Activated B cell treated with CpG ODN at 0.5 μM for 24 hours (primary cell): Measurements from ENCODE around the gene NYNRIN. TPM values are rescaled to one million over a fixed set of nuclear protein-coding genes. Genes with fewer than 3 reads are reported as not detected.

Experiments used
- ATAC-seq: fragments of 200-7000 bp; cut with Tn5 transposase; one replicate; pipeline ENCODE4 v1.10.0; 2021; ENCODE audit warnings: low read depth, mild to moderate bottlenecking, moderate library complexity
- CTCF ChIA-PET: fragments of 350-600 bp; sonication (Branson Sonifier 250); formaldehyde crosslinking; loops from one replicate; lab custom pipeline; 2021; ENCODE audit warnings: antibody characterized with exemption; lab: Charles Lee
- POLR2A ChIA-PET: fragments of 350-600 bp; sonication (Branson Sonifier 250); formaldehyde crosslinking; loops from one replicate; lab custom pipeline; 2021; ENCODE audit warnings: antibody characterized with exemption; lab: Charles Lee
- DNase-seq: peaks from one replicate; pipeline ENCODE4 v3.0.0; 2022
- H3K27ac Mint-ChIP-seq: one replicate; pipeline ENCODE4 v1.8.0; 2020; ENCODE audit warnings: mixed read lengths
- H3K27me3 Mint-ChIP-seq: one replicate; pipeline ENCODE4 v1.8.0; 2021; ENCODE audit warnings: mixed read lengths
- H3K36me3 Mint-ChIP-seq: one replicate; pipeline ENCODE4 v1.8.0; 2021; ENCODE audit warnings: low read depth, mixed read lengths
- H3K4me1 Mint-ChIP-seq: one replicate; pipeline ENCODE4 v1.8.0; 2021; ENCODE audit warnings: mixed read lengths
- H3K4me3 Mint-ChIP-seq: one replicate; pipeline ENCODE4 v1.8.0; 2020; ENCODE audit warnings: mild to moderate bottlenecking, mixed read lengths
- H3K9me3 Mint-ChIP-seq: one replicate; pipeline ENCODE4 v1.8.0; 2020; ENCODE audit warnings: mixed read lengths
- intact Hi-C: fragments of 100-400 bp; cut with micrococcal nuclease; formaldehyde crosslinking; loops from one replicate; pipeline ENCODE4 v1.15.1; 2024
- total RNA-seq: library from RNA; stranded (reverse); gene quantifications from 2 replicates; pipeline ENCODE4 v1.2.3, GENCODE V29; 2022
- TF ChIP-seq, protein P1 (sequence below): fragments of 200-600 bp; IDR thresholded peaks from one replicate; pipeline ENCODE4 v1.8.0; 2022; ENCODE audit warnings: antibody characterized with exemption, mild to moderate bottlenecking

Gene NYNRIN
- total RNA-seq, 1 donor from 2014 or later = 0.04 TPM

DNA sequence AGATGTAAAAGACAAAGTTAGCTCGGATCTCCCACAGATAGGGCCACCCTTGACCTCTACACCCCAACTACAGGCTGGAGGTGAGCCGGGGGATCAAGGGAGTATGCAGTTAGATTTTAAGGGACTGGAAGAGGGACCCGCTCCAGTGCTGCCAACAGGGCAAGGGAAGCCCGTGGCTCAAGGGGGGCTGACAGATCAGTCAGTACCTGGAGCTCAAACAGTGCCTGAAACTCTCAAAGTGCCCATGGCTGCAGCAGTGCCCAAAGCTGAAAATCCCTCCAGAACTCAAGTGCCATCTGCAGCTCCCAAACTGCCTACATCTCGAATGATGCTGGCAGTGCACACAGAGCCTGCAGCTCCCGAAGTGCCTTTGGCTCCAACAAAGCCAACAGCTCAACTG, 10.4 kb downstream of the NYNRIN start:
- Mint-ChIP-seq H3K27ac (no peak overlapping the region), H3K36me3 (no peaks in the 10 kb centered on the region), H3K4me1 (no peaks in the 10 kb centered on the region), H3K9me3 (no peaks in the 10 kb centered on the region), H3K4me3 (no peak overlapping the region), H3K27me3 (peaks cover 10% of the 10 kb centered on the region)
- intact Hi-C loops = no loop called here
- CTCF ChIA-PET = interaction anchor here (0.9 to 2.0 kb wide), 9 partner anchors 10 to 76 kb away, joined by 3 to 5 read pairs (median 3); partner anchors contain the start of gene RIPK3
- DNase-seq (no peak), ATAC-seq (no peak)
- POLR2A ChIA-PET = interaction anchor here (0.5 to 1.0 kb wide), 3 partner anchors 21 to 41 kb away, joined by 3 to 5 read pairs (median 5); partner anchors contain the start of genes CBLN3 and KHNYN
- TF ChIP-seq, protein P1, sequence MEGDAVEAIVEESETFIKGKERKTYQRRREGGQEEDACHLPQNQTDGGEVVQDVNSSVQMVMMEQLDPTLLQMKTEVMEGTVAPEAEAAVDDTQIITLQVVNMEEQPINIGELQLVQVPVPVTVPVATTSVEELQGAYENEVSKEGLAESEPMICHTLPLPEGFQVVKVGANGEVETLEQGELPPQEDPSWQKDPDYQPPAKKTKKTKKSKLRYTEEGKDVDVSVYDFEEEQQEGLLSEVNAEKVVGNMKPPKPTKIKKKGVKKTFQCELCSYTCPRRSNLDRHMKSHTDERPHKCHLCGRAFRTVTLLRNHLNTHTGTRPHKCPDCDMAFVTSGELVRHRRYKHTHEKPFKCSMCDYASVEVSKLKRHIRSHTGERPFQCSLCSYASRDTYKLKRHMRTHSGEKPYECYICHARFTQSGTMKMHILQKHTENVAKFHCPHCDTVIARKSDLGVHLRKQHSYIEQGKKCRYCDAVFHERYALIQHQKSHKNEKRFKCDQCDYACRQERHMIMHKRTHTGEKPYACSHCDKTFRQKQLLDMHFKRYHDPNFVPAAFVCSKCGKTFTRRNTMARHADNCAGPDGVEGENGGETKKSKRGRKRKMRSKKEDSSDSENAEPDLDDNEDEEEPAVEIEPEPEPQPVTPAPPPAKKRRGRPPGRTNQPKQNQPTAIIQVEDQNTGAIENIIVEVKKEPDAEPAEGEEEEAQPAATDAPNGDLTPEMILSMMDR = no peak

DNA sequence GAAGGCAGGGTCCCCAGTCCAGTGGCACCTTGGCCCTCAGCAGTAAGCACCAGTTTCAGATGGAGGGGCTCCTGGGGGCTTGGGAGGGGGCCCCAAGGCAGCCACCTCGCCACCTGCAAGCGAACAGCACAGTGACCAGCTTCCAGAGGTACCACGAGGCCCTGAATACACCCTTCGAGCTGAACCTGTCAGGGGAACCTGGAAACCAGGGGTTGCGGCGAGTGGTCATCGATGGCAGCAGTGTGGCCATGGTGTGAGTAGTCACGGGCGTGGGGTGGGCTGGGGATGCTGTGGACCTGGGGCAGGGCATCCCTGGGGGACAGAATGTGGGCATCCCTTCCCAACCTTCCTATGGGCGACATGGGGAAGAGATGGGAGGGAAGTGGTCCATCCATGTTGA, 11.2 kb downstream of the NYNRIN start:
- Mint-ChIP-seq H3K9me3 (no peaks in the 10 kb centered on the region), H3K4me1 (no peaks in the 10 kb centered on the region), H3K36me3 (no peaks in the 10 kb centered on the region), H3K27me3 (peaks cover 13% of the 10 kb centered on the region), H3K4me3 (no peak overlapping the region), H3K27ac (no peak overlapping the region)
- CTCF ChIA-PET = interaction anchor here (0.9 to 2.0 kb wide), 6 partner anchors 9 to 74 kb away, joined by 3 to 5 read pairs (median 4); no protein-coding TSS in a partner anchor
- ATAC-seq = no peak
- POLR2A ChIA-PET = interaction anchor here (1.0 kb wide), 1 partner anchor 43 kb away, joined by 3 read pairs; no protein-coding TSS in a partner anchor
- TF ChIP-seq, protein P1 = no peak
- intact Hi-C loops = no loop called here
- DNase-seq = no peak

DNA sequence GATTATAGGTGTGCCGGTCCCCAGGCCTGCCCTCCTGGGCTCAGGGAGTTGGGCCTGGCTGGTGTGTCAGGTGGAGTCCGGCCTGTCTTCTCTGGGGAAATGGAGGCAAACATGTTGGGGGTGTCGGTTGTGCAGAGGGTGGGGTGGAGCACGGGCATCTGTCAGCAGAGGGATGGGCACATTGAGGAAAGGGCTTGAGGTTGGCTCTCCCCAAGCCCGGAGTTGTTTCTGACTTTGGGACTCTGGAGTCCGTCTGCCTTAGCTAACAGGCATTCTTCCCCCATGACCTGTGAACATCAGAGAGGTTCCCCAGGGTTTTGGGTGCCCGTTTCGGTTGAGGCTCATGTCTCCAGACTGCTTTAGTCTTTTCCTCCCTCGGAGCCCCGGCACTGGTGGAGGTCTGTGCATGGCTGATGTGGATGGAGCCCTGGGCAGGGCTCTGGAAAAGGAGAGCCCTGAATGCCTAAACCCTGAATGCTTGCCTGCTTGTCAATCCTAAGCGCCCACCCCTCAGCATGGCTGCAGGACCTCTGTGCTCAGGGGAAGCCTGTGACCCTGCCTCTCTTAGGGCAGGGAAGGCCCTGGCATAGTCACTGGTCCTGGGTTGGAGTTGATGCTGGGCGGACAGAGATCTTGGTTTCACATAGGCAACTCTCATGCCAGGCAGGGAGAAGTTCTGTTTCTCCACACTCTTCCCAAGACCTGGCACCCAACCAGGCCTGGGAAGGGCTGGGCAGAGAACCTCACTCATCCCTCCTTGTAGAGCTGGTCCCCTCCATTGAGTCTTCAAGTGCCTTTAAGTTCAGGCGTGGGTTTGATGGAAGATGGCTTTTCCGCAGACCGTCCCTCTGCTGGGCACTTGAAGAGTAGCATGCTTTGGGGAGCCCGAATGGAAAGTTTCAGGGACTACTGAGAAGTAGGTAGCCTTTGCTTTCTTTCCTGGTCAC, 12.9 kb downstream of the NYNRIN start:
- Mint-ChIP-seq H3K27ac (no peak overlapping the region), H3K27me3 (peaks cover 14% of the 10 kb centered on the region), H3K36me3 (no peaks in the 10 kb centered on the region), H3K4me3 (no peak overlapping the region), H3K4me1 (no peaks in the 10 kb centered on the region), H3K9me3 (no peaks in the 10 kb centered on the region)
- ATAC-seq (peak; percentile 81), DNase-seq (no peak)
- ChIA-PET POLR2A (no interaction called here), CTCF (interaction anchor here (1.0 to 3.7 kb wide), 5 partner anchors 20 to 80 kb away, joined by 4 to 26 read pairs (median 6); no protein-coding TSS in a partner anchor)
- TF ChIP-seq, protein P1 = no peak
- intact Hi-C loops = loop anchor here (1.0 kb wide), 3 partner anchors 20 to 78 kb away; no protein-coding TSS in a partner anchor

DNA sequence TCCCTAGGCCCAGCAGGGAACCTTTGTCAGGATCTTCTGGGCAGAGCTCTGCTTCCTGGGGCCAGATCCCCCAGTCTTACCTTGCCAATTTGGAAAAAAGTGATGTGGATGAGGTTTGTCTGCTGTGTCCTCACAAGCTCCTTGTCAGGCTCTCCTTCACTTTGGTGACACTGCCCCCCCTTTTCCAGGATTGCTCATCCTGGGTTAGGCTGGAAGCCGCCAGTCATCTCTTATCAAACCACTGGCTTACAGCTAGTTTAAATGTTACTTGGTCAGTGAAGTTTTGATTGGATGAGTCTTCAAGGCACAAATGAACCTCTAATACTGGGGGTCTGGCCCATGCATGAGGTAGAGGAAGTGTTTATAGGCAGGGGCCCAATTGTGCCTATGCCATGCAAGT, 15.3 kb downstream of the NYNRIN start:
- Mint-ChIP-seq H3K27me3 (peaks cover 28% of the 10 kb centered on the region), H3K4me1 (no peaks in the 10 kb centered on the region), H3K27ac (no peak overlapping the region), H3K9me3 (no peaks in the 10 kb centered on the region), H3K4me3 (no peak overlapping the region), H3K36me3 (no peaks in the 10 kb centered on the region)
- ChIA-PET CTCF (interaction anchor here (2.2 to 3.7 kb wide), 2 partner anchors 18 to 48 kb away, joined by 6 to 26 read pairs; no protein-coding TSS in a partner anchor), POLR2A (interaction anchor here (1.0 kb wide), 1 partner anchor 49 kb away, joined by 3 read pairs; no protein-coding TSS in a partner anchor)
- TF ChIP-seq, protein P1 = no peak
- ATAC-seq (no peak), DNase-seq (no peak)
- intact Hi-C loops = no loop called here
